T-helper 17 cell (primary cell): ENCODE results near the gene AKR1D1. TPM values are rescaled to one million over a fixed set of nuclear protein-coding genes. Genes with fewer than 3 reads are reported as not detected.

Source experiments
- ATAC-seq: fragments of 150-1000 bp; cut with Tn5 transposase; 2 replicates; pipeline ENCODE4 v1.10.0; 2021; ENCODE audit warnings: mild to moderate bottlenecking, moderate library complexity
- DNase-seq, 3 donors: peaks; one replicate each; pipeline versions ENCODE4 v3.0.0 to v3.0.0-alpha.2; 2020 to 2021
- H3K9me3 ChIP-seq: one replicate; pipeline ENCODE4 v1.7.0; 2013; ENCODE audit warnings: low read length, mild to moderate bottlenecking; ENCODE audit not compliant: control insufficient read depth, poor library complexity, severe bottlenecking
- H3K27ac Mint-ChIP-seq: one replicate; pipeline ENCODE4 v1.8.0; 2022; ENCODE audit warnings: mild to moderate bottlenecking, moderate library complexity, mixed read lengths
- H3K27me3 Mint-ChIP-seq: one replicate; pipeline ENCODE4 v1.8.0; 2022; ENCODE audit warnings: mixed read lengths
- H3K36me3 Mint-ChIP-seq: one replicate; pipeline ENCODE4 v1.8.0; 2022; ENCODE audit warnings: low read depth, mixed read lengths
- H3K4me1 Mint-ChIP-seq: one replicate; pipeline ENCODE4 v1.8.0; 2022; ENCODE audit warnings: mild to moderate bottlenecking, mixed read lengths
- H3K4me3 Mint-ChIP-seq: one replicate; pipeline ENCODE4 v1.8.0; 2022; ENCODE audit warnings: mild to moderate bottlenecking, moderate library complexity, mixed read lengths
- total RNA-seq, 4 donors: library from RNA in 2 of 4; stranded (reverse) in 2 of 4; gene quantifications; one replicate each; pipeline ENCODE4 v1.2.3 and lab custom pipeline; 2022 to 2026

AKR1D1 gene
- total RNA-seq, 2 donors from 2014 or later, result not detected

DNA sequence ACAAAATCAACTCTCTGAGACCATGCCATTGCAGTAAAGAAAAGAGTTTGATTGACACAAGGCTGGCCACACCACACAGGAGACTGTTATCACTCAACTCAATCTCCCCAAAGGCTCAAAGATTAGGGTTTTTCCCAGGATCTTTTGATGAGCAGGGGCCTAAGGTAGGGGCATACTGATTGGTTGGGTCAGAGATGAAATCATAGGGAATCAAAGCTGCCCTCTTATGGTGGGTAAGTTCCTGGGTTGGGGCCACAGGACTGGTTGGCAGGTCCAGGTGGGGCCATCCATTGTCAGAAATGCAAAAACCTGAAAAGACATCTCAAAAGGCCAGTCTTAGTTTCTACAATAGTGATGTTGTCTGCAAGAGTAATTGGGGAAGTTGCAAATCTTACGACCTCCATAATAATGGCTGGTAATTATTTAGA lies 91.6 kb downstream of the AKR1D1 start:
- peaks cover 8% of the 10 kb centered on the region for H3K4me1 Mint-ChIP-seq
- ATAC-seq, result no peak
- H3K36me3 Mint-ChIP-seq, result no peaks in the 10 kb centered on the region
- H3K27me3 Mint-ChIP-seq, result peaks cover 42% of the 10 kb centered on the region
- DNase-seq, result no peak
- no peak overlapping the region for H3K4me3 Mint-ChIP-seq
- no peak overlapping the region for H3K27ac Mint-ChIP-seq
- H3K9me3 ChIP-seq, result no peaks in the 10 kb centered on the region

Other genes with a start within 250 kb of the AKR1D1 start
- gene DGKI, start 229.5 kb upstream of the AKR1D1 start, total RNA-seq, result under 1 TPM; 0.02 to 0.26 TPM
- 10 to 100 TPM; 32.9 to 33.6 TPM for gene CREB3L2, start 74.4 kb upstream of the AKR1D1 start, total RNA-seq